HG03135 (cell line): ENCODE data around the gene PARP11.

Source experiments
- ATAC-seq: cut with Tn5 transposase; IDR thresholded peaks from one replicate; pipeline ENCODE4 v1.9.1; 2021; ENCODE audit warnings: mild to moderate bottlenecking, moderate library complexity; ENCODE audit not compliant: unreplicated experiment

The PARP11 gene

DNA sequence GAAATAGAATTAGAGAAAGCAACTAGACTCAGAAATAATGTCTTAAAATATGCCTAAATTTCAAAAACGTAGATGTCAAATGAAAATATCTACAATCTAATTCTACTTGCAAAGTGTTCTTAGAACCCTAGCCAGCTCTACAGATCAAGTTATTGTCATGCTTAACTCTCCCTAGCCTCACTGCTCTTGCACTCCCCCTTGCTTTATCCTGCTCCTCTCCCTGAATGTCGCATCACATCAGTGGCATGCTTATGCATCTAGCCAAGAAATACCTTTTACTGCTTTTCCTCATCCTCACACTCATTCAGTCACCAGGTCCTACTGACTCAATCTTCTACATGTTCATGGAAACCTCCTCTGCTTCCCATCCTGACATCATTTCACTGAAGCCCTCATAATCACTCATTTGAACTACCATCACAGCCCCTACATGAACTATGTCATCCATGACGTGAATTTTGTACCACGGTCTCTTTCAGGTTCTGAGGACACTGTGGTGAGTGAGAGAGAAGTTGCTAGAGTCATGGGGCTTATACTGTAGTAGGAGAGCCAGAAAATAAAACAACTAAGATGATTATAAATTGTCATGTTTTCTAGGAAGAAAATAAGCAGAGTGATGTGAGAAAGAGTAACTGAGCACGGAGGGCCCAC lies 97.7 kb downstream of the PARP11 start:
- ATAC-seq, result no peak

DNA sequence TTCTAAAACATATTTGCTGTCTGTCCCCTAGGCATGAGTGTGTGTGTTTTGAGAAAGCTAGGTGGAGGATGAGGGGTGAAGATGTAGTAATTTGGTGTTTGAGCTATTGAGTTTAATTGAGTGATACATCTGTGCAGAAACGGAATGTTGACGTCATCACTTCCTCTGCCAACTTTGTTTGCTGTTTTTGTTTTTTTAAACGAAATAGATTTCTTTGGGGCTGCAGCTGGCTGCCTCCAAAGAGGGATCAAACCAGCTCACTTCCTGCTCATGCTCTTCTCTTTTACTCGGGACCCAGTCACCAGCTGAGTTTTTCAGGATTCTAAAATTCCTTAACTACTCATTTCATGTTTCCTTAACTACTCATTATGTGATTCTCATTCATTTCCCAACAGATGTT lies 100.8 kb downstream of the PARP11 start:
- ATAC-seq, result no peak

DNA sequence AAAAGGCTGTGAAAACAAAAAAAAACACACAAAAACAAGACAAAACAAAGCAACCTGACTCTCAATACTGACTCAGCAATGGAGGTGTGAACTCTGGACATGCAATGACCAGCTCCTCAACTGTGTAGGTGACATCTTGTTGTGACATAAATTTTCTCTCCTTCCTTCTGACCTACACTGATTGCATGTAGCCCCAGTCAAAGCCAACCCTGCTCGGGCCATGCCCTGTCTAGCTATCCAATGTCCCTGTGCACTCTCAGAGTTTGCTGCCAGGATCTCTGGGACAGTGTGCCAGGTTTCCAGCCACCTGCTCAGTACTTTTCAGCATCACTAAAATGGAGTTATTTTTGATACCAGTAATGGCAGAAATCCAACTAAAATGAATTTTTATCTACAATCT lies 101.3 kb downstream of the PARP11 start:
- ATAC-seq, result no peak

- ATAC-seq, result no peak
Measured at GRCh38 chr12:3770891-3771290, 102.3 kb downstream of the PARP11 start.

GRCh38 chr12:3768911-3769447 lies 104.2 kb downstream of the PARP11 start:
- ATAC-seq, result no peak

DNA sequence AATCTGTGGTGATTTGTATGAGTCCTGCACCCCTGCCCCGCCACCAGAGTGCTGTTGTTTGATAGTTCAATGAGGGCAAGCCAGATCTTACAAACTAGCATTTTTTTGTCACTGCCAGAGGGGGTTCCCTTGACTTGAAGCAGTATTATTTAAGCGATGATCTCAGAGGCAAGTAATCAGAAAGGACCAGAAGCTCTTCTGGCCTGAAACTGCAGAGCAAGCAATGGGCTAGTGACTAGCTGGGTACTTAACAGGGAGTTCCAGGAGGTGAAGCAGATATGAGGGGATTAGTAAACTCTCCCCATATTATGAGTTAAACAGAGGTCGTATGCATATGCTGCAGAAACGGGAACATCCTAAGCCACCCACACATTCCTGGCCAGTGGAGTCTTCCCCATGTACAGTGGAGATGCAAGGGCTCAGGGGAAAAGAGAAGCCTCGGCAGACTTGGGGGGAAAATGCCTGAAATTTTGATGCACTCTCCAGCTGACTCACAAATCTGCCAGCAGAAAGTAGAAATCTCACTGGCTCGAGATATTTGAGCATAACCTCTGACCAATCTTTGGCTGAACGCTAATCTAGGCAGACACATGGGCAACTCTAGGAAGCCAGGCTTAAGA lies 112.0 kb downstream of the PARP11 start:
- ATAC-seq, result no peak

- ATAC-seq, result no peak
Measured at GRCh38 chr12:3759878-3760277, 113.3 kb downstream of the PARP11 start.
